Measurements from ENCODE around the gene PAFAH2. TPM values are rescaled to one million over a fixed set of nuclear protein-coding genes. Genes with fewer than 3 reads are reported as not detected.

Gene PAFAH2
- total and polyA plus RNA-seq, 4 donors: 9.0 to 13.8 (median 10.8) TPM

DNA sequence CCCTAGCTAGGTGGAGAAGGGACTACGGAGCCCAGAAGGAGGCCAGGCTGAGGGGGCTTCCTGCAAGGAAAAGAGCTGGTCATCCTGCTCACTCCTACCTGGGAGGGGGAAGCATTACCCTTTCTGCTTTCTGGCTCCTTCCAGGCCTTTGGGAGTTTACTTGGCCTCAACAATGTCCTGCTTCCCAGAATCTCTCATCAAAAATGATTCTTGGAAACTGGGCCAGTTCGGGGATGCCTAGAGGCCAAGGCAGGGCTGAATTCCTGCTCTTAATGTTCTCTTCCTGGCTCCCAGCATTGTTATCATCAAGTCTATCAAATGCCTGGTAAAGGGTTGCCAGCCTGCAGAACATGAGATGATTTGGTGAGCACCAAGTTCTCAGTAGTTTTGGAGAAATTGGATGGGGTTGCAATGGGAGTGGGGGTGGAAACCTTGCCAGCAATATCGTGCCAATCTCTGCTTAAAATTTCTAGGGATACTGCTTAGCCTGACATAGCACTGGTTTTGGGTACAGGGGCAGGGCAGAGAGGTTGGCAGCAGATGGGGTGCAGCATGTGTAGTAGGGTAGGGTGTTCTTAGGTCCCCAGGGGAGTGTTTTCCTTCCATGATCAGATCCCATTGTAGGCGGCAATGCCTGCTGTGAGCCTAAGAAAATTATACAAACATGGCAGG is 7.7 kb upstream of the PAFAH2 start:
- no peaks in the 10 kb centered on the region for H3K27me3 ChIP-seq (ENCODE audit: control insufficient read depth in 4 of 4, insufficient read depth in 4 of 4, low read length in 3 of 4)
- no peak for DNase-seq (ENCODE audit: low spot score)
- no peak overlapping the region for H3K27ac ChIP-seq (ENCODE audit: low read depth in 1 of 2, low read length in 2 of 2)
- TF ChIP-seq, protein P1, sequence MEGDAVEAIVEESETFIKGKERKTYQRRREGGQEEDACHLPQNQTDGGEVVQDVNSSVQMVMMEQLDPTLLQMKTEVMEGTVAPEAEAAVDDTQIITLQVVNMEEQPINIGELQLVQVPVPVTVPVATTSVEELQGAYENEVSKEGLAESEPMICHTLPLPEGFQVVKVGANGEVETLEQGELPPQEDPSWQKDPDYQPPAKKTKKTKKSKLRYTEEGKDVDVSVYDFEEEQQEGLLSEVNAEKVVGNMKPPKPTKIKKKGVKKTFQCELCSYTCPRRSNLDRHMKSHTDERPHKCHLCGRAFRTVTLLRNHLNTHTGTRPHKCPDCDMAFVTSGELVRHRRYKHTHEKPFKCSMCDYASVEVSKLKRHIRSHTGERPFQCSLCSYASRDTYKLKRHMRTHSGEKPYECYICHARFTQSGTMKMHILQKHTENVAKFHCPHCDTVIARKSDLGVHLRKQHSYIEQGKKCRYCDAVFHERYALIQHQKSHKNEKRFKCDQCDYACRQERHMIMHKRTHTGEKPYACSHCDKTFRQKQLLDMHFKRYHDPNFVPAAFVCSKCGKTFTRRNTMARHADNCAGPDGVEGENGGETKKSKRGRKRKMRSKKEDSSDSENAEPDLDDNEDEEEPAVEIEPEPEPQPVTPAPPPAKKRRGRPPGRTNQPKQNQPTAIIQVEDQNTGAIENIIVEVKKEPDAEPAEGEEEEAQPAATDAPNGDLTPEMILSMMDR (IDR thresholded peaks at IDR 0.05; ENCODE audit: low read depth, low read length, missing input control): no peak
- no peak for TF ChIP-seq JUND (IDR thresholded peaks at IDR 0.05)
- no peak for TF ChIP-seq YY1 (IDR thresholded peaks at IDR 0.05)
- no peak for TF ChIP-seq RAD21 (IDR thresholded peaks at IDR 0.05)
- TF ChIP-seq HNF4G (IDR thresholded peaks at IDR 0.05): no peak
- TF ChIP-seq FOXA2 (IDR thresholded peaks at IDR 0.05): no peak
- no peak for TF ChIP-seq SP1 (IDR thresholded peaks at IDR 0.05)
- TF ChIP-seq, protein P2, sequence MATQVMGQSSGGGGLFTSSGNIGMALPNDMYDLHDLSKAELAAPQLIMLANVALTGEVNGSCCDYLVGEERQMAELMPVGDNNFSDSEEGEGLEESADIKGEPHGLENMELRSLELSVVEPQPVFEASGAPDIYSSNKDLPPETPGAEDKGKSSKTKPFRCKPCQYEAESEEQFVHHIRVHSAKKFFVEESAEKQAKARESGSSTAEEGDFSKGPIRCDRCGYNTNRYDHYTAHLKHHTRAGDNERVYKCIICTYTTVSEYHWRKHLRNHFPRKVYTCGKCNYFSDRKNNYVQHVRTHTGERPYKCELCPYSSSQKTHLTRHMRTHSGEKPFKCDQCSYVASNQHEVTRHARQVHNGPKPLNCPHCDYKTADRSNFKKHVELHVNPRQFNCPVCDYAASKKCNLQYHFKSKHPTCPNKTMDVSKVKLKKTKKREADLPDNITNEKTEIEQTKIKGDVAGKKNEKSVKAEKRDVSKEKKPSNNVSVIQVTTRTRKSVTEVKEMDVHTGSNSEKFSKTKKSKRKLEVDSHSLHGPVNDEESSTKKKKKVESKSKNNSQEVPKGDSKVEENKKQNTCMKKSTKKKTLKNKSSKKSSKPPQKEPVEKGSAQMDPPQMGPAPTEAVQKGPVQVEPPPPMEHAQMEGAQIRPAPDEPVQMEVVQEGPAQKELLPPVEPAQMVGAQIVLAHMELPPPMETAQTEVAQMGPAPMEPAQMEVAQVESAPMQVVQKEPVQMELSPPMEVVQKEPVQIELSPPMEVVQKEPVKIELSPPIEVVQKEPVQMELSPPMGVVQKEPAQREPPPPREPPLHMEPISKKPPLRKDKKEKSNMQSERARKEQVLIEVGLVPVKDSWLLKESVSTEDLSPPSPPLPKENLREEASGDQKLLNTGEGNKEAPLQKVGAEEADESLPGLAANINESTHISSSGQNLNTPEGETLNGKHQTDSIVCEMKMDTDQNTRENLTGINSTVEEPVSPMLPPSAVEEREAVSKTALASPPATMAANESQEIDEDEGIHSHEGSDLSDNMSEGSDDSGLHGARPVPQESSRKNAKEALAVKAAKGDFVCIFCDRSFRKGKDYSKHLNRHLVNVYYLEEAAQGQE (IDR thresholded peaks at IDR 0.05): no peak
- TF ChIP-seq, protein P3, sequence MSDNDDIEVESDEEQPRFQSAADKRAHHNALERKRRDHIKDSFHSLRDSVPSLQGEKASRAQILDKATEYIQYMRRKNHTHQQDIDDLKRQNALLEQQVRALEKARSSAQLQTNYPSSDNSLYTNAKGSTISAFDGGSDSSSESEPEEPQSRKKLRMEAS (IDR thresholded peaks at IDR 0.05): no peak
- TF ChIP-seq, protein P4, sequence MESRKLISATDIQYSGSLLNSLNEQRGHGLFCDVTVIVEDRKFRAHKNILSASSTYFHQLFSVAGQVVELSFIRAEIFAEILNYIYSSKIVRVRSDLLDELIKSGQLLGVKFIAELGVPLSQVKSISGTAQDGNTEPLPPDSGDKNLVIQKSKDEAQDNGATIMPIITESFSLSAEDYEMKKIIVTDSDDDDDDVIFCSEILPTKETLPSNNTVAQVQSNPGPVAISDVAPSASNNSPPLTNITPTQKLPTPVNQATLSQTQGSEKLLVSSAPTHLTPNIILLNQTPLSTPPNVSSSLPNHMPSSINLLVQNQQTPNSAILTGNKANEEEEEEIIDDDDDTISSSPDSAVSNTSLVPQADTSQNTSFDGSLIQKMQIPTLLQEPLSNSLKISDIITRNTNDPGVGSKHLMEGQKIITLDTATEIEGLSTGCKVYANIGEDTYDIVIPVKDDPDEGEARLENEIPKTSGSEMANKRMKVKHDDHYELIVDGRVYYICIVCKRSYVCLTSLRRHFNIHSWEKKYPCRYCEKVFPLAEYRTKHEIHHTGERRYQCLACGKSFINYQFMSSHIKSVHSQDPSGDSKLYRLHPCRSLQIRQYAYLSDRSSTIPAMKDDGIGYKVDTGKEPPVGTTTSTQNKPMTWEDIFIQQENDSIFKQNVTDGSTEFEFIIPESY (IDR thresholded peaks at IDR 0.05): no peak
- no peak for TF ChIP-seq EGR1 (IDR thresholded peaks at IDR 0.05; ENCODE audit: low read depth in 2 of 2)
- TF ChIP-seq TAF1 (conservative IDR thresholded peaks at IDR 0.05): no peak
- no peak for TF ChIP-seq RXRA (IDR thresholded peaks at IDR 0.05)
- TF ChIP-seq NR2F2 (IDR thresholded peaks at IDR 0.05): no peak
- WGBS: 77% methylated on average over 4 of the region's 4 CpGs
- no peak overlapping the region for H3K4me3 ChIP-seq (ENCODE audit: low read depth in 1 of 3, low read length in 3 of 3)
- no peaks in the 10 kb centered on the region for H3K4me1 ChIP-seq (ENCODE audit: control insufficient read depth in 4 of 4, insufficient read depth in 4 of 4, low read length in 3 of 4)
- no peaks in the 10 kb centered on the region for H3K36me3 ChIP-seq (ENCODE audit: control insufficient read depth in 4 of 4, insufficient read depth in 3 of 4, low read depth in 1 of 4, low read length in 3 of 4)
- no peaks in the 10 kb centered on the region for H3K9me3 ChIP-seq (ENCODE audit: control insufficient read depth in 4 of 4, low read length in 3 of 4)
- no peak overlapping the region for H3K9ac ChIP-seq (ENCODE audit: low read depth in 1 of 2, low read length in 2 of 2)

DNA sequence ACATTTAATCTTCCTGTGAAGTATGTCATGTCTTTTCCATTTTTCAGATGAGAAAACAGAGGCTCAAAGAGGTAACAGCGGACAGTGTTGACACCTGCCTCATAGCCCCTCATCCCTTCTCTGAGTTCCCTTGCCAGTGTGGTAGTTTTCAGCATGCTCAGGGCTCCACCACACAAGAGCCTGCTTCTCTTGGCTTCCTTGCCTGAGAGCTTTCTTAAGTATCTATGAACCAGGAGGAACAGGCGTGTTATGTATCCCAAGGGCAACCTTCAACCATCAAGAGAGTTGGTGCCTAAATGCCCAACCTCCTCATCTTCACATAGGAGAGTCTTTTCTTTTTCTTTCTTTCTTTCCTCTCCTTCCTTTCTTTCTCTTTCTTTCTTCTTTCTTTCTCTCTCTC is 5.9 kb upstream of the PAFAH2 start:
- no peak overlapping the region for H3K4me3 ChIP-seq (ENCODE audit: low read depth in 1 of 3, low read length in 3 of 3)
- H3K9me3 ChIP-seq (ENCODE audit: control insufficient read depth in 4 of 4, low read length in 3 of 4): no peaks in the 10 kb centered on the region
- H3K36me3 ChIP-seq (ENCODE audit: control insufficient read depth in 4 of 4, insufficient read depth in 3 of 4, low read depth in 1 of 4, low read length in 3 of 4): no peaks in the 10 kb centered on the region
- no peak overlapping the region for H3K9ac ChIP-seq (ENCODE audit: low read depth in 1 of 2, low read length in 2 of 2)
- no peak overlapping the region for H3K27ac ChIP-seq (ENCODE audit: low read depth in 1 of 2, low read length in 2 of 2)
- H3K4me1 ChIP-seq (ENCODE audit: control insufficient read depth in 4 of 4, insufficient read depth in 4 of 4, low read length in 3 of 4): no peaks in the 10 kb centered on the region
- no peak for DNase-seq (ENCODE audit: low spot score)
- 86% methylated on average over 2 of the region's 2 CpGs for WGBS
- no peaks in the 10 kb centered on the region for H3K27me3 ChIP-seq (ENCODE audit: control insufficient read depth in 4 of 4, insufficient read depth in 4 of 4, low read length in 3 of 4)
- TF ChIP-seq YY1 (IDR thresholded peaks at IDR 0.05) (no peak), GABPA (IDR thresholded peaks at IDR 0.05 in 1 of 2, conservative IDR thresholded peaks at IDR 0.05 in 1 of 2) (no peak), FOXA1 (IDR thresholded peaks at IDR 0.05) (no peak), FOXA2 (IDR thresholded peaks at IDR 0.05) (no peak), HNF4G (IDR thresholded peaks at IDR 0.05) (no peak), NR2F2 (IDR thresholded peaks at IDR 0.05) (no peak)
- TF ChIP-seq, protein P1 (IDR thresholded peaks at IDR 0.05; ENCODE audit: low read depth, low read length, missing input control): no peak
- TF ChIP-seq, protein P2 (IDR thresholded peaks at IDR 0.05): no peak

Data from liver (tissue), 9 donors.